Hematopoietic multipotent progenitor cell treated with erythropoietin and hydrocortisone succinate and interleukin-3 and kit ligand, for 17 days (in vitro differentiated cells): ENCODE measurements around the gene BRD3.

Source experiments
- DNase-seq: peaks from one replicate; pipeline ENCODE4 v3.0.0-alpha.2; 2015; ENCODE audit warnings: low spot score

Gene BRD3

GRCh38 chr9:134024828-134025605 is 42.8 kb downstream of the BRD3 start, which contains the start of gene BRD3OS:
BRD3OS (plus strand) TSS chr9:134025481; CDS start chr9:134026748, 1,267 bp downstream.
- DNase-seq: peak; percentile 73

- DNase-seq: no peak
Measured at GRCh38 chr9:134024214-134024792, 43.5 kb downstream of the BRD3 start.

GRCh38 chr9:134014946-134015345 is 52.9 kb downstream of the BRD3 start:
- no peak for DNase-seq

- no peak for DNase-seq
Measured at GRCh38 chr9:134011401-134011800, 56.4 kb downstream of the BRD3 start.

GRCh38 chr9:134010310-134011173 is 57.3 kb downstream of the BRD3 start:
- peak; percentile 15 for DNase-seq

GRCh38 chr9:134007571-134007970 is 60.3 kb downstream of the BRD3 start:
- DNase-seq: no peak

GRCh38 chr9:134007150-134007549 is 60.7 kb downstream of the BRD3 start:
- no peak for DNase-seq

- no peak for DNase-seq
Measured at GRCh38 chr9:134005381-134005780, 62.4 kb downstream of the BRD3 start.

GRCh38 chr9:134004881-134005280 is 62.9 kb downstream of the BRD3 start:
- DNase-seq: no peak

GRCh38 chr9:134004131-134004873 is 63.5 kb downstream of the BRD3 start:
- no peak for DNase-seq

- DNase-seq: no peak
Measured at GRCh38 chr9:134003237-134003636, 64.6 kb downstream of the BRD3 start.

GRCh38 chr9:134002796-134003195 is 65.0 kb downstream of the BRD3 start:
- no peak for DNase-seq

- DNase-seq: no peak
Measured at GRCh38 chr9:133999851-134000265, 68.0 kb downstream of the BRD3 start.

GRCh38 chr9:133998915-133999595 is 68.8 kb downstream of the BRD3 start:
- no peak for DNase-seq

- DNase-seq: no peak
Measured at GRCh38 chr9:133997584-133997983, 70.2 kb downstream of the BRD3 start.

- no peak for DNase-seq
Measured at GRCh38 chr9:133996531-133997520, 71.0 kb downstream of the BRD3 start.

- no peak for DNase-seq
Measured at GRCh38 chr9:133995012-133995896, 72.6 kb downstream of the BRD3 start.

- DNase-seq: peak; percentile 61
Measured at GRCh38 chr9:133994353-133995011, 73.3 kb downstream of the BRD3 start.
